ENCODE results near the gene SOWAHA.
"Not testable (repeated sequence)": the region's sequence is repeated elsewhere in the genome, so short reads cannot be mapped to it uniquely, and the experiment has no call there.

Gene SOWAHA

GRCh38 chr5:132853323-132853722 is 40.2 kb downstream of the SOWAHA start:
- DNase-seq (ENCODE audit: low read depth in 2 of 2) = no peak

DNA sequence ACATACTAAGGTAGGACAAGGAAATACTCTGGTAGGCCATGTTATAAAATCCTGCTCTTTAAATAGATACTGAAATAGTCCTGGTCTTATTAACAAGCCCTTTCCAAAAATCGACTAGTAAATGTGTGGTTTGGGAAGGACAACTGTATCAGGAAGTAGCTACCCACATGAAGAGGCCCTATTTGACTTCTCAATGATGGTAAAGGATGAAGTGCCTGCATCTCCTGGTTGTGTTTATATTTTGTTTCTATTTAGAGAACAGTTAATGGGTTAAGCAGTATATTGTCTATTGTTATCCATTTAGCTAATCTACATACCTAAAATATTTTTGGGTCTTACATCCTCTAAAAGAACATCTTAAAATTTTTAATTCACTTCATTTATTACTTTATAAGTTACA is 40.7 kb downstream of the SOWAHA start:
- DNase-seq (ENCODE audit: low read depth in 2 of 2) = no peak

GRCh38 chr5:132854301-132854700 is 41.2 kb downstream of the SOWAHA start:
- DNase-seq (ENCODE audit: low read depth in 2 of 2) = no peak

GRCh38 chr5:132854992-132855391 is 41.9 kb downstream of the SOWAHA start:
- not testable (repeated sequence) for DNase-seq (ENCODE audit: low read depth in 2 of 2)

DNA sequence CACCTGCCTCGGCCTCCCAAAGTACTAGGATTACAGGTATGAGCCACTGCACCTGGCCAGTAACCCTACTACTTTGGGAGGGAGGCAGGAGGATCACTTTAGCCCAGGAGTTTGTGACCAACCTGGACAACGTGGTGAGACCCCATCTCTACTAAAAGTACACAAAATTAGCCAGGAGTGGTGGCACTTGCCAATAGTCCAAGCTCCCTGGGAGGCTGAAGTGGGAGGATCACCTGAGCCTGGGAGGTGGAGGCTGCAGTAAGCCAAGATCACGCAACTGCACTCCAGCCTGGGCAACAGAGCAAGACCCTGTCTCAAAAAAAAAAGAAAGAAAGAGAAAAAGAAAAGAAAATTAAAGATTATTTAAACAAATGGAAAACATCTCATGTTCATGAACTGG is 42.9 kb downstream of the SOWAHA start:
- no peak for DNase-seq (ENCODE audit: low read depth in 2 of 2)

DNA sequence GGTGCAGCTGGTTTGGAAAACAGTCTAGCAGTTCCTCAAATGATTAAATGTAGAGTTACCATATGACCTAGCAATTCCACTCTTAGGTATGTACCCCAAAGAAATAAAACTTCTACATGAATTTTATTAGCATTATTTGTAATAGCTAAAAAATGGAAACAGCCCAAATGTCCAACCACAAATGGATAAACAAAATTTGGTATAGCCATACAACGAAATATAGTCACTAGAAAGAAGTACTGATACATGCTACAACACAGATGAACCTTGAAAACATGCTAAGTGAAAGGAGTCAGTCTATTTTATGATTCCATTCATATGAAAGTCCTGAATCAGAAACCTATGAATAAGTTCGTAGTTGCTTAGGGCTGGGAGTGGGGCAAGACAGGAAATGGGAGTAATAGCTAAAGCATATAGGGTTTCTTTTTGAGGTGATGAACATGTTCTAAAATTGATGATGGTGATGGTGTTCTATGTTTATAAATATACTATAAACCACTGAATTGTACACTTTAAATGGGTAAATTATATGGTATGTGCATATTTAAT is 46.9 kb downstream of the SOWAHA start:
- DNase-seq (ENCODE audit: low read depth in 2 of 2) = no peak

- no peak for DNase-seq (ENCODE audit: low read depth in 2 of 2)
Observed at GRCh38 chr5:132860742-132861141, 47.6 kb downstream of the SOWAHA start.

DNA sequence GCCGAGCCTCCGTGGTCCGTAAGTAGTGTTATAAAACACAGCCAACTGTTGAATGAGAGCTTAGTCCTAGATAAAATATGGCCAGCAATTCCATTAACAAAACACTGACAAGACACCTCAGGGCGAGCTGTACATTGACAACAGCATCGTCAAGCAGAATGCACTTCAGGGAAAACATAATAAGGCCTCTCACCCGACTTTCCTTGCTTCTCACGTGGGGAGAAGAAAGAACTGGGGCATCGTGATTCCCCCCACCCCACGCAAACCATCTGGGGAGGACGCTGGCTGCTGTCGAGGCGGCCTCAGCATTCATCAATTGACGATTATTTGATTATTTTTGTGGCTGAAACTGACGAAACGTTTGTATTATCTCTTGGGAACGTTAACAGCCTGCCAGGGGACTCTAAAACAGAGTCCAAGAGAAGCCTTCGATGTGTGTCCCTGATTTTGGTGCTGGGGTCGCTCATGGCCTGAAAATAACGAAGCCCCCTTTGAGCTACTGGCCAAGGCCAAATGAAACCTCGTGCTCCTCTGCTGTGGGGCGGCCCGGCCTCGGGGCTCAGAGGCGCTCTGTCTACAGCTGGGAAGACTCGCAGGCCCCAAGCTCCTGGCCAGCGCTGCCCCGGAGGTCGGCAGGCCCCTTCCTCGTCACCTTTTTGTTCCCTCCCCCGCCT is 52.7 kb downstream of the SOWAHA start:
- DNase-seq (ENCODE audit: low read depth in 2 of 2) = no peak
